AG10803 (cell line): ENCODE results near the gene PRKN.

Experiments used
- DNase-seq: peaks from one replicate; pipeline ENCODE4 v3.0.0; 2010; ENCODE audit warnings: low read depth
- H3K4me3 ChIP-seq: 2 replicates; pipeline ENCODE4 v1.5.1; 2011; ENCODE audit warnings: mild to moderate bottlenecking, low read length, control low read depth
- TF ChIP-seq, protein P1 (sequence below): conservative IDR thresholded peaks from 2 replicates; pipeline ENCODE4 v1.5.1; 2011; ENCODE audit warnings: mild to moderate bottlenecking, low read length, control low read depth, inconsistent platforms

The PRKN gene

DNA sequence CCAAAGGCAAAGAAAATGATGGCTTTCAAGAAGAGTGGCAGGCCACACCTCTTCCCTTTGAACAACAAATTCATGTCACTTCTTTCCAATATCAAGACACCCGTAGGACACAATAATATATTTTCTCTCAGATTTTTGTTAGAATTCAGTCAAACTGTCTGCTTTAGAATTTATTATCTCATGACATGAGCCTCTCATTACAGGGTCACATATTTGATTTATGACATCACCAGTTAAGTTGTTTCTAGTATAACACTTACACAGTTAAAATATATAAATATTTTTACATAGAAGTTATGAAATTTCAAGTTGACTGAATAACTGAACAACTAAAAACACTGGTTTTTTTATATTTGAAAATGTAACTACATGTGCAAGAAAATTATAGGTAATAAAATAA, 1133.2 kb downstream of the PRKN start:
- no peak for DNase-seq
- H3K4me3 ChIP-seq, result no peak overlapping the region
- TF ChIP-seq, protein P1, sequence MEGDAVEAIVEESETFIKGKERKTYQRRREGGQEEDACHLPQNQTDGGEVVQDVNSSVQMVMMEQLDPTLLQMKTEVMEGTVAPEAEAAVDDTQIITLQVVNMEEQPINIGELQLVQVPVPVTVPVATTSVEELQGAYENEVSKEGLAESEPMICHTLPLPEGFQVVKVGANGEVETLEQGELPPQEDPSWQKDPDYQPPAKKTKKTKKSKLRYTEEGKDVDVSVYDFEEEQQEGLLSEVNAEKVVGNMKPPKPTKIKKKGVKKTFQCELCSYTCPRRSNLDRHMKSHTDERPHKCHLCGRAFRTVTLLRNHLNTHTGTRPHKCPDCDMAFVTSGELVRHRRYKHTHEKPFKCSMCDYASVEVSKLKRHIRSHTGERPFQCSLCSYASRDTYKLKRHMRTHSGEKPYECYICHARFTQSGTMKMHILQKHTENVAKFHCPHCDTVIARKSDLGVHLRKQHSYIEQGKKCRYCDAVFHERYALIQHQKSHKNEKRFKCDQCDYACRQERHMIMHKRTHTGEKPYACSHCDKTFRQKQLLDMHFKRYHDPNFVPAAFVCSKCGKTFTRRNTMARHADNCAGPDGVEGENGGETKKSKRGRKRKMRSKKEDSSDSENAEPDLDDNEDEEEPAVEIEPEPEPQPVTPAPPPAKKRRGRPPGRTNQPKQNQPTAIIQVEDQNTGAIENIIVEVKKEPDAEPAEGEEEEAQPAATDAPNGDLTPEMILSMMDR, result no peak

DNA sequence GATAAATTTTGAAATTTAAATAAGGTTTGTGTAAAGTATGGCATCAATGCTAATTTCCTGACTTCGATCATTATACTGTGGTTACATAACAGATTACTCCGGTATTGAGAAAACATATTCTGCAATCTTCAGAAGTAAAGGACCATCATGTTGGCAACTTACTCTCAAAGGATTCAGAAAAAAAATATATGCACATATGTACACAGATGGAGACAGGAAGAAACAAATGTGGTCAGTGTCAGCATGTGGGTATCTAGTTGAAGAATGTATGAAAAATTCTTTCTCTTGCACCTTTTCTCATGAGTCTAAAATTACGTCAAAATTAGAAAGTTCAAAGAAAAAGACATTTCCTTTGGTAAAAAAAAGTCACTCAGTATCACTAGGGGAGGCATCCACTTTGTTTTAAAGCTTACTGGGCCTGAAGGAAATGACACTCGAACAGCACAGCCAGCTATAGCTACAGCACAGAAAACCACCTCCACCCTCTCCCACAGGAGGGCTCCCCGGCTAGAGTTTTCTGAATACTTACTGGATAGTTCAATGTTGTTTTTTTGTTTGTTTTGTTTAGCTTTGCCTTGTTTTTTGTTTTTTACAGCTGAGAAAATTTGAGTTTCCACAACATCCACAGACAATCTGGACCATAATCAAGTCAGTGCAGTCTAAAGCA, 1136.5 kb downstream of the PRKN start:
- TF ChIP-seq, protein P1, result no peak
- no peak for DNase-seq
- H3K4me3 ChIP-seq, result no peak overlapping the region

DNA sequence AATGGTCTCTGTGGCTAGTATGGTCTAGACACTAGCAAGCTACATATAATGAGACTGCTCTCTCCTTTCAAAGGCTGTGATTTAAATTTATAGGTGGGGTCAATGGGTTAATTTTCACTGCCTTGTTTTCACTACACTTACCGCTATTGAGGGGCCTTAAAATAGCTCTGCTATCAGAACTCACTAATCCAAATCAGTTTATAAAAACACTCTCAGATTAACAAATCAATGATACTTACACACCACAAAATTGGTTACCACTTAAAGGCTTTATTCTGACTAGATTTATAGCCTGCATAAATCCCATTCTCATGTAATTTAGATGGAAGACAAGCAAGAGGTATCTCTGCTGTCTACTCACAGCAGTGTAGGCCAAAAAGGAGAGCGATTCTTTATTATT, 1140.7 kb downstream of the PRKN start:
- H3K4me3 ChIP-seq, result no peak overlapping the region
- TF ChIP-seq, protein P1, result no peak
- no peak for DNase-seq

DNA sequence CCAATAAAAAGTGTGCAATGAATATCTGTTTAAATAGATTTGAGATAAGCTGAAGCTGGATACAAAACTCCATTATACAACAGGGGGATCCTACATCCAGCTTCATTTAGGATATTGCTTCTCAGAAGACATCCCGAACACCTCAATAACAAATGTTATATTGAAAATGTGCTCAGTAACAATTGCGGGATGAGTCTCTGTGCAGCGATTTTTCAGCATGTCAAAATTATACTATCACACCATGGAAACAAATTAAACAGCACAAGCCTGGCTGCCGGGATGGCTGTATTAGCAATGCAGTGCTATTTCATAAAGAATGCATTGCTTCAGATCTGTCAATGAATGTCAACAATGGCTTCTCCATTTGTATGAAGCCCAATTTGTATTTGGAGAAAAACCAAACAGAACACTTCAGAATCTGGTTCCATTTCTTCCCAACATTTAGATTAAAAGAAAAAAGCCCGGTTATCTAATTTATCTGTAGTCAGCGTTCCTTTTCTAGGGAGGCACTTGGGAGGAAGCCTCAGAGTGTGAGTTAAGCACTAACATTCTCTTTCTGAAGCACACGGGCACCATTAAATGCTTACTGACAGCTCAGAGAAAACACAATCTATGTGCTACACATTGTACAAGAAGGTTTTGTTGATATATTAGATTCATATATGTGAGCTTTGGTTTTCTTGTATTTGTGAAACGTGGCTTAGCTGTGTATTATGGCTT, 1142.8 kb downstream of the PRKN start:
- H3K4me3 ChIP-seq, result no peak overlapping the region
- TF ChIP-seq, protein P1, result no peak
- no peak for DNase-seq

DNA sequence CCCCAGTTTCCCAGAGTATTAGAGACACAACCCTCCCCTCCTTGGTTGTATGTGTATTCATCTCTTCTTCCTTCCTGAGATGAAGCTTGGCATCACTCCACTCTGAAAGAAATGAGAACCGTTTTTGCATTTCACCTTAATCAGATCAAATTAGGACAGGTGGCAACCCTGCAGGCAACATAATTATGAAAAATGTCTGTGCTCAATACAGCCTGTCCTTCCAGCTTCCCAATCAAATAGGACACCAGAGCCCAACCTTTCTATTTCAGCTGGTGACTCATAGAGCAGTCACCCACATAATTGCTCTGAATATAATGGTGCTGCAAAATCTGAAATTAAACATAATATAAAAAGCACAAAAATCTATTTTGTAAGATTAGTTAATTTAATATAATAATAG, 1143.5 kb downstream of the PRKN start:
- TF ChIP-seq, protein P1, result no peak
- H3K4me3 ChIP-seq, result no peak overlapping the region
- no peak for DNase-seq

DNA sequence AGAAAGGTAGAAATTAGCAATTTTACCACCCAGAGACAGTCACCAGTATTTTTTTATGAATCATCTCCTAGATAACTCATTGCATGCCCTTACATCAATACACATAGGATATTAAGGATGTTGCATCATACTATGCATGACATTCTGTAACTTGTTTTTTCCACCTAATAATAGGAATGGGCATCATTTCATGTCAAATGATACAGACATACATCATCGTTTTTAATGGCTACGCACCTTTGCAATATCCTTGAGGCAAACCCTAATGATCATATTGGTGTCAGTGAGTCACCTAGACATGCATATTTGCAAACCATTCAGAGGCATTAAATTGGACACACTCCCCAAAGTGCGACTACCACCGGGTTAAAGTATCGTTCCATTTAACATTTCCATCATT, 1144.0 kb downstream of the PRKN start:
- no peak overlapping the region for H3K4me3 ChIP-seq
- no peak for DNase-seq
- TF ChIP-seq, protein P1, result no peak

DNA sequence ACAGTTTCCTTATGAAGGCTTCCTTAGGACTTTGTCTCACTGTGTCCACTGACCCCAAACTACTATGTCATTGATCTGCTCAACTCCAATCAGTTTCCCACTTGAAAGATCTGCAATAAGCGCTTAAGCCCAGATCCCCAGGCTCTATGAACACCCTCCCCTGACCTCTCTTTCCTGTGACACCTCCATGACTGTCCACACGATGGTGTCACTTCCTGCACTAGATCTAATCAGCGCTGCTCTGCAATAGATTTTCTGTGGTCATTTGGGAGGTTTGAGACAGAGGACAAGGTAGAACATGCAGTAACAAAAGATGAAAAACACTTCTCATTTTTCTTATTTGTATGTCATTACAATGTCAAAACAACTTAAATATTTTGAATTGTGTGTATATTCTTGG, 1149.1 kb downstream of the PRKN start:
- H3K4me3 ChIP-seq, result no peak overlapping the region
- TF ChIP-seq, protein P1, result no peak
- DNase-seq, result no peak
